K562 (cell line): Measurements from ENCODE around the gene PUS7. TPM values are rescaled to one million over a fixed set of nuclear protein-coding genes. Genes with fewer than 3 reads are reported as not detected.
A peak's percentile ranks its signal among the peaks of the same experiment; 100 is the strongest.

Experiments used
- CC2D1A ChIP-seq: fragments of 450-650 bp; IDR thresholded peaks from 2 replicates; pipeline ENCODE4 v1.6.1; 2017; ENCODE audit warnings: mild to moderate bottlenecking
- E2F1 ChIP-seq: sonication (generic); formaldehyde crosslinking; IDR thresholded peaks from 2 replicates; pipeline ENCODE4 v1.8.1; 2023; ENCODE audit warnings: mild to moderate bottlenecking, missing genetic modification reagents, moderate library complexity
- FOXA3 ChIP-seq, 2 experiments: fragments of 450-650 bp in 1 of 2; sonication (generic) in 1 of 2; formaldehyde crosslinking; IDR thresholded peaks in 1 of 2; conservative IDR thresholded peaks in 1 of 2; 2 replicates each; pipeline versions ENCODE4 v1.4.0 to v1.8.0; 2020 to 2022; ENCODE audit warnings: mild to moderate bottlenecking in 2 of 2, missing genetic modification reagents in 1 of 2
- HNRNPLL ChIP-seq: fragments of 200-400 bp; formaldehyde crosslinking; IDR thresholded peaks from 2 replicates; pipeline ENCODE4 v1.6.1; 2017; ENCODE audit warnings: low read length, low read depth, mild to moderate bottlenecking; ENCODE audit not compliant: poor library complexity, severe bottlenecking
- MIER1 ChIP-seq: fragments of 450-650 bp; IDR thresholded peaks from 2 replicates; pipeline ENCODE4 v1.6.1; 2016; ENCODE audit warnings: antibody characterized with exemption, mild to moderate bottlenecking, low read depth
- NKRF ChIP-seq: fragments of 450-650 bp; IDR thresholded peaks from 2 replicates; pipeline ENCODE4 v1.6.1; 2016; ENCODE audit warnings: borderline replicate concordance
- RUNX1 ChIP-seq: sonication (generic); IDR thresholded peaks from 2 replicates; pipeline ENCODE4 v1.6.1; 2016; ENCODE audit warnings: antibody characterized with exemption, low read depth
- ZBTB40 ChIP-seq, 2 experiments: fragments of 450-650 bp in 1 of 2; sonication (generic) in 1 of 2; formaldehyde crosslinking in 1 of 2; IDR thresholded peaks; 2 replicates each; pipeline versions ENCODE4 v1.7.1 to v1.9.0; 2016 to 2022; ENCODE audit warnings: inconsistent platforms in 1 of 2, mild to moderate bottlenecking in 1 of 2, missing genetic modification reagents in 1 of 2
- polyA plus RNA-seq, 8 experiments: library from polyadenylated mRNA; depleted of rRNA in 4 of 8; stranded (reverse) in 5 of 8; unstranded in 3 of 8; fragments of >200 nt; fragmentation: Nextera tagmentation in 2 of 8; fragmentation: Illumina TruSeq in 1 of 8; extraction: Ambion mirVana in 2 of 8; extraction: Trizol in 1 of 8; gene quantifications; 2 replicates each; pipeline versions ENCODE4 v1.2.1 to v1.2.3, GENCODE V29; 2011 to 2014; ENCODE audit warnings: inconsistent platforms in 1 of 8, missing spikeins in 1 of 8
- total RNA-seq, 7 experiments: library from RNA; depleted of rRNA in 6 of 7; stranded (reverse); fragments of >200 nt in 6 of 7; fragmentation: Illumina TruSeq in 2 of 7; extraction: Trizol in 2 of 7; gene quantifications; 2 replicates each; pipeline versions ENCODE4 v1.2.1 to v1.2.3, GENCODE V29; 2011 to 2021; ENCODE audit warnings: low replicate concordance in 1 of 7
- TF ChIP-seq, protein P1 (sequence below): fragments of 450-650 bp; IDR thresholded peaks from 2 replicates; pipeline ENCODE4 v1.6.1; 2016; ENCODE audit warnings: low read depth, mild to moderate bottlenecking, moderate library complexity
- TF ChIP-seq, protein P2 (sequence below), 2 experiments: fragments of 450-650 bp in 1 of 2; sonication (generic) in 1 of 2; formaldehyde crosslinking in 1 of 2; IDR thresholded peaks in 1 of 2; conservative IDR thresholded peaks in 1 of 2; 2 replicates each; pipeline versions ENCODE4 v1.6.1 to v1.8.1; 2016 to 2023; ENCODE audit warnings: mild to moderate bottlenecking in 2 of 2, moderate library complexity in 2 of 2, inconsistent platforms in 1 of 2, missing genetic modification reagents in 1 of 2

Gene PUS7
- total and polyA plus RNA-seq, 9 of the 15 experiments (the other 6 are each of a cell fraction or from before 2014, with no cell fraction given), result 15.1 to 95.6 (median 63.2) TPM

DNA sequence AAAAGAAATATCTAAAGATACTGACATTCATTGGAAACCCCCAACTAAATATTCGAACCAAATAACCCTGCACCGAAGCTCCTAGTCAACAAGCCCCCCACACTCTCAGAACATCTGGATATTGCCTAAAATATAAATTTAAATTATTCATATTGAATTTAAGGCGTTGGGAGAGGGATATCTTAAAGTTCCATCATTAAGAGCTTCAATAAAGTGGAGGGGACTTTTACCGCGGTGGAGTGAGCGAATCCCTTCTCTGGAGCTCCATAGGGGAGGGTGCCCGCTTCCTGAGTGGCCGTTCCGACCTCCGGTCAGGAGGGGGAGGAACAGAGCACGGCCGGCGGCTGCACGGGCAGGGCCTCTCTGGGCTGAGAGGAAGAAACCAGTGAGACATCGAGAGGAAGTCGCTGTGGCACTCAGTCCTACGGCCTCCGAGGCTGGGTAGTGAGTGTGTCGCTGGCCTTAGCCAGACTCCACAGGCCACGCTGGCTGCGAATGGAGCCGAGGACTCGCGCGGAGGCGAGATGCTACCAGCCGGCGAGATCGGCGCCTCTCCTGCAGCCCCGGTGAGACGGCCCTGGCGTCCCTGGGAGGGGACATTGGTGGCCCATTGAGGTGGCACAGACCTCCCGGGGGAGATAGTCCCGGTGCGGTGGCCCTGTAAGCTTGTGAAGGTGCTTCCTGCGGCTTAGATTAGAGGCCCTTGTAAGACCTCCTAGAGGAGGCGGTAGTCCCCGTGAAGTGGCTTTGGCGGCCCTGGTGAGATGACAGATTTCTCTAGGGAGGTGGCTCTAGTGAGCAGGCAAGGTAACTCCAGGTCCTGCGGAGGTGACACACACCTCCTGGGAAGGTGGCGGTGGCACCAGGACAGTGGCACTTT, 10.0 kb upstream of the PUS7 start, which contains the start of gene RINT1 (continued):
- TF ChIP-seq ZBTB40 (IDR thresholded peaks at IDR 0.05) (peak; percentile 92), ZBTB40 (CRISPR knock-in tag; IDR thresholded peaks at IDR 0.05) (no peak), E2F1 (peak; percentile 72; the same call in 1 of the 2 replicates), FOXA3 (CRISPR knock-in tag; conservative IDR thresholded peaks at IDR 0.05 in 1 of 2, IDR thresholded peaks at IDR 0.05 in 1 of 2) (peak in 1 of 2 experiments; percentile 71; a peak in 1 of 4 replicates), NKRF (peak; percentile 90), RUNX1 (no peak), CC2D1A (peak; percentile 91), MIER1 (no peak; the same call in 1 of the 2 replicates), HNRNPLL (no peak)
- TF ChIP-seq, protein P1, sequence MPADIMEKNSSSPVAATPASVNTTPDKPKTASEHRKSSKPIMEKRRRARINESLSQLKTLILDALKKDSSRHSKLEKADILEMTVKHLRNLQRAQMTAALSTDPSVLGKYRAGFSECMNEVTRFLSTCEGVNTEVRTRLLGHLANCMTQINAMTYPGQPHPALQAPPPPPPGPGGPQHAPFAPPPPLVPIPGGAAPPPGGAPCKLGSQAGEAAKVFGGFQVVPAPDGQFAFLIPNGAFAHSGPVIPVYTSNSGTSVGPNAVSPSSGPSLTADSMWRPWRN, result peak; percentile 27; the same call in 1 of the 2 replicates
- TF ChIP-seq, protein P2, sequence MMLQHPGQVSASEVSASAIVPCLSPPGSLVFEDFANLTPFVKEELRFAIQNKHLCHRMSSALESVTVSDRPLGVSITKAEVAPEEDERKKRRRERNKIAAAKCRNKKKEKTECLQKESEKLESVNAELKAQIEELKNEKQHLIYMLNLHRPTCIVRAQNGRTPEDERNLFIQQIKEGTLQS (IDR thresholded peaks at IDR 0.05), result no peak; the same call in 1 of the 2 replicates
- TF ChIP-seq, protein P2 (CRISPR knock-in tag; conservative IDR thresholded peaks at IDR 0.05), result peak; percentile 56
